Left cardiac atrium (tissue), 4 donors: ENCODE data around the gene SLC9B1. TPM values are rescaled to one million over a fixed set of nuclear protein-coding genes. Genes with fewer than 3 reads are reported as not detected.
"Not testable (repeated sequence)": the region's sequence is repeated elsewhere in the genome, so short reads cannot be mapped to it uniquely, and the experiment has no call there.

Experiments used
- ATAC-seq, 2 donors: fragments of 200-7000 bp; cut with Tn5 transposase; one replicate each; pipeline ENCODE4 v1.9.1; 2020; ENCODE audit warnings: mild to moderate bottlenecking in 2 of 2, moderate library complexity in 2 of 2
- DNase-seq: peaks from one replicate; pipeline ENCODE4 v3.0.0-alpha.2; 2020
- intact Hi-C, 2 donors: fragments of 100-400 bp; cut with DNase I; formaldehyde crosslinking; loops; one replicate each; pipeline versions ENCODE4 v1.14.1 to v1.15.1; 2022 to 2023
- total RNA-seq, 2 donors: library from RNA; stranded (reverse); fragmentation: NEBNext Ultra II Directional; extraction: Animal tissue kit (Norgen Biotek cat#: 25700); gene quantifications; one replicate each; pipeline ENCODE4 v1.2.1, GENCODE V29; 2021
- donor health status: DM: no; HTN: yes; CAD: no.
- donor health status: DM: no; HTN: yes; CAD: no; lungs with severe emphysema.
- donor health status: DM: yes; HTN: yes; CAD: no.
- donor health status: Dilated cardiomyopathy.

Gene SLC9B1
- total RNA-seq, 2 donors from 2014 or later: 1.0 to 1.1 TPM

GRCh38 chr4:102896547-102896946, 123.0 kb downstream of the SLC9B1 start:
- DNase-seq, ATAC-seq, intact Hi-C loops: not testable (repeated sequence)

- DNase-seq, intact Hi-C loops, ATAC-seq: not testable (repeated sequence)
Observed at GRCh38 chr4:102889866-102890265, 129.6 kb downstream of the SLC9B1 start.

GRCh38 chr4:102888570-102888969, 130.9 kb downstream of the SLC9B1 start:
- intact Hi-C loops, ATAC-seq, DNase-seq: not testable (repeated sequence)

GRCh38 chr4:102883278-102883677, 136.2 kb downstream of the SLC9B1 start:
- intact Hi-C loops: no loop called here
- no peak for DNase-seq
- ATAC-seq: no peak

- intact Hi-C loops: no loop called here
- DNase-seq (no peak), ATAC-seq (no peak)
Observed at GRCh38 chr4:102881343-102881742, 138.2 kb downstream of the SLC9B1 start.

- DNase-seq (no peak), ATAC-seq (no peak)
- intact Hi-C loops: no loop called here
Observed at GRCh38 chr4:102878901-102879300, 140.6 kb downstream of the SLC9B1 start.

GRCh38 chr4:102878349-102878748, 141.2 kb downstream of the SLC9B1 start:
- intact Hi-C loops, DNase-seq: not testable (repeated sequence)
- peak; percentile 50 to 54 for ATAC-seq

GRCh38 chr4:102877477-102878106, 141.9 kb downstream of the SLC9B1 start:
- ATAC-seq, intact Hi-C loops, DNase-seq: not testable (repeated sequence)

- intact Hi-C loops: no loop called here
- DNase-seq: no peak
- no peak for ATAC-seq
Observed at GRCh38 chr4:102871772-102872171, 147.7 kb downstream of the SLC9B1 start.

GRCh38 chr4:102869569-102870197, 149.8 kb downstream of the SLC9B1 start:
- no peak for DNase-seq
- intact Hi-C loops: loop anchor here in 1 of 2 donors (2.0 kb wide), 1 partner anchor 43 kb away; the partner anchor contains the start of gene UBE2D3
- peak in 1 of 2 donors; percentile 18 for ATAC-seq

DNA sequence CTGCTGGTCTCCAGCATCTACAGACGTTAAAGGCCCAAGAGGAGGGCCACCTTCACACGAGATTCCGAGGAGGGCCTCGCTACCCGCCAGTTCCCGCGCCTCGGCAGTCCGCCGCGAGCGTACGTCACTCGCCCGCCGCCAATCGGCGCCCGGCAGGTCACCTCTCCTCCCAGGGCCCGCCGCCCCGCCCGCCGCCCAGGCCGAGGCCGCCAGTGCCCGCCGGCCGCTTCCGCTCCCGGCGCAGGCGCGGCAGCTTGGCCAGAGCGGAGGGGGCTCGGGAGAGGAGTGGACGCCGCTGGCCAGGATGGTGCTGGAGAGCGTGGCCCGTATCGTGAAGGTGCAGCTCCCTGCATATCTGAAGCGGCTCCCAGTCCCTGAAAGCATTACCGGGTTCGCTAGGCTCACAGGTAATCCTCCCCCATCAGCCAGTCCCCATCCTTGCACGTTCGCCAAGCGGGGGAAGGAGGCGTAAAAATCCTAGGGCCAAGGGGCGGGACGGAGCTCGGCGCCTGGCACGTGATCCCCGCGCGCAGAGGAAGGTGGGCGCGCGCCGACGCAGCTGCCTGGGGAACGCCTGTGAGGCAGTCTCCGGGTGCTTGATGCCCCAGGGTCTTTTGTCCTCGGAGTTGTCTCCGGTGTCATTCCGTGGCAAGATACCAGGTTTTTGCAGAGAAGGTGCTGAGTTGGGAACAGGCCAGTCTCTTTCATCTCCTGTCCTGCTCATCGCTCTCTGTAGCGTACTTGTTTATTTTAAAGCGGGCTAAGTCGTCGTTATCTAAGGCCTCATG, 150.5 kb downstream of the SLC9B1 start, which contains the start of gene CISD2:
Gene CISD2 (plus strand): TSS at position 212 of the 788 bp plus-strand sequence. CDS start 93 bp downstream, at position 305.
- peak; percentile 98 to 99 for ATAC-seq
- intact Hi-C loops: loop anchor here in 1 of 2 donors (2.0 kb wide), 1 partner anchor 42 kb away; the partner anchor contains the start of gene UBE2D3
- peak; percentile 94 for DNase-seq

- intact Hi-C loops: loop anchor here in 1 of 2 donors (2.0 kb wide), 1 partner anchor 41 kb away; the partner anchor contains the start of gene UBE2D3
- ATAC-seq (peak; percentile 50 to 64), DNase-seq (peak; percentile 31)
Observed at GRCh38 chr4:102868153-102868780, 151.2 kb downstream of the SLC9B1 start.

- ATAC-seq (no peak), DNase-seq (no peak)
- intact Hi-C loops: loop anchor here in 1 of 2 donors (2.0 kb wide), 1 partner anchor 41 kb away; the partner anchor contains the start of gene UBE2D3
Observed at GRCh38 chr4:102867278-102868152, 152.0 kb downstream of the SLC9B1 start.

- DNase-seq, ATAC-seq, intact Hi-C loops: not testable (repeated sequence)
Observed at GRCh38 chr4:102865327-102865726, 154.2 kb downstream of the SLC9B1 start.

DNA sequence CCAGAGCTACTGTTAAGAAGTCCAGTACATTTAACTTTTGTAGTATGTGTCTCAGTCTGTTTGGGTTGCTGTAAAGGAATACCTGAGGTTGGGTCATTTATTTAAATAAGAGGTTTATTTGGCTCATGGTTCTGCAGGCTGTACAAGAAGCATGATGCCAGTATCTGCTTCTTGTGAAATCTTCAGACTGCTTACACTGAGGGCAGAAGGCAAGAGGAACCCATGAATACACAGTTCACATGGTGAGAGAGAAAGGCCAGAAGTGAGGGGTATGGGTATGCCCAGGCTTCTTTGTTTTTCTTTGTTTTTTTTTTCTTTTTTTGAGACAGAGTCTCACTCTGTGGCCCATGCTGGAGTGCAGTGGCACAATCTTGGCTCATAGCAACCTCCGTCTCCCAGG, 156.8 kb downstream of the SLC9B1 start:
- DNase-seq (no peak), ATAC-seq (no peak)
- intact Hi-C loops: no loop called here

DNA sequence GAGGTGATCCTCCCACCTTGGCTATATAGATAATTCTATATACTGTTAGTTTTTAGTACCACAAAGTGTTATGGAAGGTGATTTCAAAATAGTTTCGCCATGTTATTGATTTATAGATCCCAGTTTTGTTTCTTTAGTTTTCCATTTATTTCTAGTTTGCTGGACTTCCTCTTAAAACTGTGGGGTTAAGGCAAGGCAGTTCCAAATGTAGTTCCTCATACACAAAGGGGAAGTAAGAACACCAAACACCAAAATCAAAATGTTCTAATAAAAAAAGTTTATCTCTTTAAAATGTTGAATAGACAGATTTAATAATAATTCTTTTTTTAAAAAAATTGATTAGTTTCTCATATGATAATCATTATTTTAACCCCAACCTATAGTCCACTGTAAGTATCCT, 157.5 kb downstream of the SLC9B1 start:
- ATAC-seq: no peak
- no peak for DNase-seq
- intact Hi-C loops: no loop called here

GRCh38 chr4:102860611-102861324, 158.7 kb downstream of the SLC9B1 start:
- no peak for DNase-seq
- peak in 1 of 2 donors; percentile 47 for ATAC-seq
- intact Hi-C loops: no loop called here
